Progenitor cell of endocrine pancreas (in vitro differentiated cells): Measurements from ENCODE around the gene THSD7A. TPM values are rescaled to one million over a fixed set of nuclear protein-coding genes. Genes with fewer than 3 reads are reported as not detected.

Experiments used
- DNase-seq: peaks from one replicate; pipeline ENCODE4 v3.0.0; 2021; ENCODE audit warnings: low spot score; ENCODE audit not compliant: unreplicated experiment
- H3K27ac Mint-ChIP-seq: 2 replicates; pipeline ENCODE4 v1.8.0; 2021; ENCODE audit warnings: mild to moderate bottlenecking, moderate library complexity, mixed read lengths
- H3K27me3 Mint-ChIP-seq: 2 replicates; pipeline ENCODE4 v1.8.0; 2021; ENCODE audit warnings: mixed read lengths
- H3K36me3 Mint-ChIP-seq: 2 replicates; pipeline ENCODE4 v1.8.0; 2022; ENCODE audit warnings: mixed read lengths; ENCODE audit not compliant: insufficient read depth
- H3K4me1 Mint-ChIP-seq: 2 replicates; pipeline ENCODE4 v1.8.0; 2021; ENCODE audit warnings: low read depth, mixed read lengths
- H3K4me3 Mint-ChIP-seq: 2 replicates; pipeline ENCODE4 v1.8.0; 2021; ENCODE audit warnings: low read depth, mild to moderate bottlenecking, moderate library complexity, mixed read lengths
- H3K9me3 Mint-ChIP-seq: 2 replicates; pipeline ENCODE4 v1.8.0; 2021; ENCODE audit warnings: low read depth, mixed read lengths
- CTCF ChIP-seq: fragments of 200-600 bp; sonication (generic); IDR thresholded peaks from one replicate; pipeline ENCODE4 v1.5.0; 2021; ENCODE audit warnings: antibody characterized with exemption, mild to moderate bottlenecking; ENCODE audit not compliant: unreplicated experiment
- total RNA-seq: library from RNA; stranded (reverse); gene quantifications from 2 replicates; pipeline ENCODE4 v1.2.1, GENCODE V29; 2021

Gene THSD7A
- total RNA-seq, 1 donor from 2014 or later, result 4.7 TPM

- Mint-ChIP-seq H3K27ac (no peak overlapping the region), H3K9me3 (no peaks in the 10 kb centered on the region), H3K4me1 (peaks cover 25% of the 10 kb centered on the region), H3K36me3 (no peaks in the 10 kb centered on the region), H3K27me3 (no peaks in the 10 kb centered on the region), H3K4me3 (no peak overlapping the region)
- DNase-seq, result no peak
- TF ChIP-seq CTCF, result no peak
These were observed 77.9 kb downstream of the THSD7A start for GRCh38 chr7:11754123-11754522.

GRCh38 chr7:11753433-11753832 lies 78.6 kb downstream of the THSD7A start:
- no peak for TF ChIP-seq CTCF
- DNase-seq, result no peak
- peaks cover 18% of the 10 kb centered on the region for H3K4me1 Mint-ChIP-seq
- no peak overlapping the region for H3K27ac Mint-ChIP-seq
- no peaks in the 10 kb centered on the region for H3K27me3 Mint-ChIP-seq
- H3K4me3 Mint-ChIP-seq, result no peak overlapping the region
- no peaks in the 10 kb centered on the region for H3K36me3 Mint-ChIP-seq
- no peaks in the 10 kb centered on the region for H3K9me3 Mint-ChIP-seq

DNA sequence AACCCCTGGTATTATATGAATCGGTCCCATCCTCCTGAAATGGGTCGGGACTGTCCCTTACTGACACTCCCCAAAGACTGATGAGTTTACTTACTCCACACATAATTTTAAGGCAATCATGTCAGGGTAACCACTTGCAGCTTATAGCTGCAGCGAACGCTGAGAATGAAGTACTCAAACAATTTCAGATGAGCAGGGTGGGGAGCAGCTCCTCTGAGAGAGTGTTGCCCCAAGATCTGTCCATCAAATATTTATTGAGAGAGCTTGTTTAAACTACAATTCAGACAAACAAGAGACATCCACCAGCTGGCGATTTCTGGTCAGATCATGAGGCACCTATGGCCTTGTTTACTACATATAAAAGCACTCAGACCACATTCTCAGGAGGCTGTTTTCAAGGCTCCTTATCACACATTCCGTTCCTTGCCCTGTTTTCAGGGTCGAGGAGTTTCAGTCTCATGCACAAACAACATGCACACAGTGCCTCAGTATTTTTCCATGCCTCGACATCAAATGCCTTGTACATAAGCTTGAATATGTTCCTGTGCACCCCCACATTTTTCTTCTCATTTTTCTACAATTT lies 80.1 kb downstream of the THSD7A start:
- H3K36me3 Mint-ChIP-seq, result no peaks in the 10 kb centered on the region
- no peak overlapping the region for H3K4me3 Mint-ChIP-seq
- no peaks in the 10 kb centered on the region for H3K9me3 Mint-ChIP-seq
- peaks cover 14% of the 10 kb centered on the region for H3K4me1 Mint-ChIP-seq
- no peak for DNase-seq
- peak overlapping the region; percentile 90 for H3K27ac Mint-ChIP-seq
- TF ChIP-seq CTCF, result no peak
- no peaks in the 10 kb centered on the region for H3K27me3 Mint-ChIP-seq

- H3K9me3 Mint-ChIP-seq, result no peaks in the 10 kb centered on the region
- H3K4me3 Mint-ChIP-seq, result no peak overlapping the region
- peaks cover 11% of the 10 kb centered on the region for H3K4me1 Mint-ChIP-seq
- peak overlapping the region; percentile 90 for H3K27ac Mint-ChIP-seq
- no peaks in the 10 kb centered on the region for H3K36me3 Mint-ChIP-seq
- no peaks in the 10 kb centered on the region for H3K27me3 Mint-ChIP-seq
- TF ChIP-seq CTCF, result no peak
- no peak for DNase-seq
These were observed 80.7 kb downstream of the THSD7A start for GRCh38 chr7:11751315-11751714.

DNA sequence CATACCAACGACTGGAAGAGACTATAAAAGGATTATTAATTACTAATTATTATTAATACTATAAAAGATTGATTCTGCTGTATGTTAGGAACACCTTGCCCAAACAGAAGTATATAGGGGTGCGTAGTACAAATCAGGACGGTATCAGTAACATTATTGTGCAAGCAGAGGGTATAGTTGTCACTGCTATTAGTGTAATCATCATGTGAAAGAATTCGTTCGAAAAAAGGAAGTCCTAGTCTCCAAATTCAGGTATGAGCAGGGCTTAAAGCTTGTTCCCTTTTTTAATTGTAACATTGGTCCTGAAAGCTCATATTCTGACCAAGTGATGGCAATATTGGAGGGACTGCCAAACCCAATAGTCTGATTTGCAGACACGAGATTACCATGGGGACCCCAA lies 81.8 kb downstream of the THSD7A start:
- TF ChIP-seq CTCF, result no peak
- no peak for DNase-seq
- H3K27ac Mint-ChIP-seq, result no peak overlapping the region
- peaks cover 2% of the 10 kb centered on the region for H3K9me3 Mint-ChIP-seq
- H3K36me3 Mint-ChIP-seq, result no peaks in the 10 kb centered on the region
- no peaks in the 10 kb centered on the region for H3K27me3 Mint-ChIP-seq
- H3K4me1 Mint-ChIP-seq, result peaks cover 9% of the 10 kb centered on the region
- no peak overlapping the region for H3K4me3 Mint-ChIP-seq
